Smooth muscle cell of the coronary artery (primary cell): Measurements from ENCODE around the gene TM7SF3. TPM values are rescaled to one million over a fixed set of nuclear protein-coding genes. Genes with fewer than 3 reads are reported as not detected.

Experiments
- total RNA-seq: library from RNA; depleted of rRNA; stranded (reverse); fragments of >200 nt; gene quantifications from 2 replicates; pipeline ENCODE4 v1.2.3, GENCODE V29; 2014; ENCODE audit warnings: low replicate concordance

Gene TM7SF3, protein sequence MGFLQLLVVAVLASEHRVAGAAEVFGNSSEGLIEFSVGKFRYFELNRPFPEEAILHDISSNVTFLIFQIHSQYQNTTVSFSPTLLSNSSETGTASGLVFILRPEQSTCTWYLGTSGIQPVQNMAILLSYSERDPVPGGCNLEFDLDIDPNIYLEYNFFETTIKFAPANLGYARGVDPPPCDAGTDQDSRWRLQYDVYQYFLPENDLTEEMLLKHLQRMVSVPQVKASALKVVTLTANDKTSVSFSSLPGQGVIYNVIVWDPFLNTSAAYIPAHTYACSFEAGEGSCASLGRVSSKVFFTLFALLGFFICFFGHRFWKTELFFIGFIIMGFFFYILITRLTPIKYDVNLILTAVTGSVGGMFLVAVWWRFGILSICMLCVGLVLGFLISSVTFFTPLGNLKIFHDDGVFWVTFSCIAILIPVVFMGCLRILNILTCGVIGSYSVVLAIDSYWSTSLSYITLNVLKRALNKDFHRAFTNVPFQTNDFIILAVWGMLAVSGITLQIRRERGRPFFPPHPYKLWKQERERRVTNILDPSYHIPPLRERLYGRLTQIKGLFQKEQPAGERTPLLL
- 84.0 and 163 TPM in 2 replicates for total RNA-seq

DNA sequence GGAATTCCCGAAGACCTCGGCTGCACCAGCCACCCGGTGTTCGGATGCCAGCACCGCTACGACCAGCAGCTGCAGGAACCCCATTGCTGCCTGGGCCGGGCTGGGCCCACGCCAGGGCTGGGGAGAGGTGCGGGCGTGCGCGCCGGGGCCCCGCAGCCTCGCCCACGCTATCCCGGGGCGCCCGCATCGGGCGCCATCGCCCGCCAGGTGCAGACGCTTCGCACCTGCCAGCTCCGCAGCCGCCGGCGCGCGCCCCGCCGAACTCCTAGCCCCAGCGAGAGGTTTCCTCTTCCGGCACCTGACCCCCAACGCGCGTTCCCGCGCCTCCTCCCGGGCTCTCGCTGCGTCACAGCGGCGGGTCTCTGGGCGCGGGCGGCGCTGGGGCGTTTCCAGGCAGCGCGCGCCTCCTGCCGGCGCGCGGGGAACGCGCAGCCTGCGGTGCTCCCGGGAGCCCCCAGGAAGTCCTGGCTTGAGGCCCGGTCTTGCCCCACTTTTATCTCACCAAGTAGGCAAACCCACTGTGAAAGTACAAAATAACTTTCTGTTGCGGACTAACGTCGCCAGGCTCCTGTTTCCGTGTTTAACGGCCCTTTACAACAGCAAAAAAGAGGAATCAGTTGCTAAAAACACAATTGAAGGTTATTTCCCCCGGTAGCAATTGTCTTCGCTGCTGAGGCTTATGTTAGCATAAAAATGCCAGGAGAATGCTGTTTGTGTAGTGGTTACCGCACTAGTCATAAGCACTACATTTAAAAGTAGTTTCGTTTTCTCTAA lies at the start of gene TM7SF3:
Gene TM7SF3 (minus strand): TSS at position 300 of the 774 bp plus-strand sequence. CDS start 216 bp downstream, at position 84.

DNA sequence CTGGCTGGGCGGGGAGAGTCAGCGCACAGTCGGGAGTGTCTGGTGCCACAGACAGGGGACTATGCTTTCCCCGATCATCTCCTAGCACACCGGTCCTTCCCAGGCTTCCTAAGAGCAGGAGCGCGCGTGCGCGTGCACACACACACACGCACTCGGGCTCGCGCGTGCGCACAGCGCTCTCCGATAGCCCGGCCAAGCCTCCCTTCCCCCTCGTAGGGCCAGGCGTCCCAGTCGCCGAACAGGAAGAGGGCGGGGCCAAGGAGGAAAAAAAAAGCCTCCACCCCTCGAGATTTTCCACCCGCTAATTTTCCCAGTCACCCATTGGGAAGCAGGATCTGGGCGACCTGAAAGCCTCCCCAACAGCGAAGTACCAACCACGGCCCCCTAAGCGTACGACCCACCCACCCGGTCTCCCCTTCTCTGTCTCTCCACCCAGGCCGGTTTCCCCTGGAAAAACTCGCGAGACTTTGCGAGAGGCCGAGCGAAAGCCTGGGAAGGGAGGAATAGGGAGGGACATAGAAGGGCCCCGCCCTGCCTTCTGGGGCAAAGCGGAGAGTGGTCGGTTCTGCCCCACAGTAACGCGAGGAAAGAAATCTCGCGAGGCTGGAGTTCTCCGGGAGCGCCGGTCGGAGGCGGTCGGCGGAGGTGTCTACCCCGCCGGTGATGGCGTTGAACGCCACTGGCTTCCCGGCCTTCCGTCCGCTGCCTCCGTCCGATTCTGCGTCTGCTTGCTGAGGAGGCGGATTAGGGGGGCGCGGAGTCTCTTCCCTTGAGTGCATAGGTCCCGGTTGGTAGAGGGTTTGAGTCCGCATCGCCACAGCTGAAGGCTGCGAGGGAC lies 76.1 kb downstream of the TM7SF3 start, which contains the start of the genes FGFR1OP2 and INTS13:
Gene FGFR1OP2 (plus strand): TSS at position 608 of the 838 bp plus-strand sequence. CDS start 15,689 bp downstream, outside the sequence.
Gene INTS13 (minus strand): TSS at position 119 of the 838 bp plus-strand sequence. CDS start 1,178 bp downstream, outside the sequence.

Other genes starting within 250 kb of the TM7SF3 start
- 9.1 and 33.3 TPM in 2 replicates for gene ITPR2, start 181.2 kb downstream of the TM7SF3 start, total RNA-seq
- 23.5 and 28.6 TPM in 2 replicates for gene INTS13, start 76.4 kb downstream of the TM7SF3 start, total RNA-seq
- gene FGFR1OP2, start 75.9 kb downstream of the TM7SF3 start, total RNA-seq, result 42.1 and 44.9 TPM in 2 replicates
- 37.9 and 46.6 TPM in 2 replicates for gene MED21, start 8.2 kb upstream of the TM7SF3 start, total RNA-seq
- not detected in 2 replicates for gene C12orf71, start 68.2 kb upstream of the TM7SF3 start, total RNA-seq
- gene STK38L, start 229.9 kb upstream of the TM7SF3 start, total RNA-seq, result 9.7 and 97.1 TPM in 2 replicates